GM13977 (cell line): ENCODE results near the gene IGFBPL1.

Source experiments
- DNase-seq: peaks from one replicate; pipeline ENCODE4 v3.0.0; 2012; ENCODE audit warnings: low spot score
- CTCF ChIP-seq: IDR thresholded peaks from 2 replicates; pipeline ENCODE4 v1.5.1; 2012; ENCODE audit warnings: mild to moderate bottlenecking, control low read depth; ENCODE audit not compliant: insufficient read depth; ENCODE audit errors: extremely low read depth, missing control alignments
- in situ Hi-C: fragments of 300-500 bp; cut with MboI; formaldehyde crosslinking; loops from one replicate; pipeline ENCODE4 v1.12.0; 2022; ENCODE audit warnings: low sequenced_read_pairs, low pct_unique_long_range_greater_than_20kb, mixed read lengths, inconsistent platforms; ENCODE audit not compliant: unreplicated experiment

Gene IGFBPL1

GRCh38 chr9:38393128-38393796, 31.0 kb downstream of the IGFBPL1 start:
- TF ChIP-seq CTCF = no peak
- in situ Hi-C loops = no loop called here
- peak; percentile 42 for DNase-seq

GRCh38 chr9:38392235-38393127, 31.8 kb downstream of the IGFBPL1 start, which contains the start of gene ALDH1B1:
TSS of gene ALDH1B1 (plus strand) at chr9:38392702. CDS start at chr9:38395749, 3,047 bp downstream.
- TF ChIP-seq CTCF = peak; percentile 37
- peak; percentile 94 for DNase-seq
- in situ Hi-C loops = no loop called here

- in situ Hi-C loops = no loop called here
- TF ChIP-seq CTCF = no peak
Measured at GRCh38 chr9:38391278-38392118, 32.8 kb downstream of the IGFBPL1 start.

GRCh38 chr9:38390851-38391250, 33.4 kb downstream of the IGFBPL1 start:
- no peak for TF ChIP-seq CTCF
- no peak for DNase-seq
- in situ Hi-C loops = no loop called here

More at GRCh38 chr9:38391278-38392118, 32.8 kb downstream of the IGFBPL1 start:
- DNase-seq = no peak

- no peak for TF ChIP-seq CTCF
- DNase-seq = no peak
- in situ Hi-C loops = no loop called here
Measured at GRCh38 chr9:38390442-38390841, 33.8 kb downstream of the IGFBPL1 start.

- no peak for DNase-seq
- no peak for TF ChIP-seq CTCF
- in situ Hi-C loops = no loop called here
Measured at GRCh38 chr9:38389313-38389712, 34.9 kb downstream of the IGFBPL1 start.
